Measurements from ENCODE around the gene ALLC.

ALLC gene

DNA sequence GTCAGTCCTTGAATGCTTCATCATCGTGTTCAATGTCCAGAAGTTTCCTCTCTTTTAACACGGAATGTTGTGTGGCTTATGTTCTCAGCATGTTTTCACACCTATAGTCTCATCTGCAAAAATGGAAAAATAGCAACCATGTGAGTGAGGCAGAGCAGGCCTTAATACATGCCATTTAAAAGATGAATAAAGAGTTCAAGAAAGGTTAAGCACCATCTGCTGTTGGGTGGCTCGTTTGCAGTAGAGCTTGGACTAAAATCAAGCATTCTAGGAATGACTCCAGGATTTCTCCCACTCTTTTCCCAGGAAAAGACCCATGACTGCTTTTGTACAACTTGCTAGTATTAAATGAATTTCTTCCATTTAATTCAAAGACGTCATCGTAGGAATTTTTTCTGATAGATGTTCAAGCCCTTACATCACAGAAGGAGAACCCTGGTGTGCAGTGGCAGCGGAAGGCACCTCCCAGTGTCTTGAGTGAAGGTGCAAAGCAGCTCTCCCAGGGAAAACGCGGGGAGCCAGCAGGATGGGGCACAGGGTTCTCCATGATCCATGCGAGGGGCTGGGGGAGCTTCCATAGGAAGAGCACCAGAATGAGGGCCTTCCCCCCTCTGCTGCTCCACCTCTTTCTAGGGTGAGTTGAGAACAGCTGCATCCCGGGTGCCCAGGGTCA, 55.0 kb downstream of the ALLC start:
- TF ChIP-seq, protein P1, sequence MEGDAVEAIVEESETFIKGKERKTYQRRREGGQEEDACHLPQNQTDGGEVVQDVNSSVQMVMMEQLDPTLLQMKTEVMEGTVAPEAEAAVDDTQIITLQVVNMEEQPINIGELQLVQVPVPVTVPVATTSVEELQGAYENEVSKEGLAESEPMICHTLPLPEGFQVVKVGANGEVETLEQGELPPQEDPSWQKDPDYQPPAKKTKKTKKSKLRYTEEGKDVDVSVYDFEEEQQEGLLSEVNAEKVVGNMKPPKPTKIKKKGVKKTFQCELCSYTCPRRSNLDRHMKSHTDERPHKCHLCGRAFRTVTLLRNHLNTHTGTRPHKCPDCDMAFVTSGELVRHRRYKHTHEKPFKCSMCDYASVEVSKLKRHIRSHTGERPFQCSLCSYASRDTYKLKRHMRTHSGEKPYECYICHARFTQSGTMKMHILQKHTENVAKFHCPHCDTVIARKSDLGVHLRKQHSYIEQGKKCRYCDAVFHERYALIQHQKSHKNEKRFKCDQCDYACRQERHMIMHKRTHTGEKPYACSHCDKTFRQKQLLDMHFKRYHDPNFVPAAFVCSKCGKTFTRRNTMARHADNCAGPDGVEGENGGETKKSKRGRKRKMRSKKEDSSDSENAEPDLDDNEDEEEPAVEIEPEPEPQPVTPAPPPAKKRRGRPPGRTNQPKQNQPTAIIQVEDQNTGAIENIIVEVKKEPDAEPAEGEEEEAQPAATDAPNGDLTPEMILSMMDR (IDR thresholded peaks at IDR 0.05; ENCODE audit: low read depth, low read length) = no peak
- H3K4me3 ChIP-seq (ENCODE audit: low read depth, low read length) = no peak overlapping the region

DNA sequence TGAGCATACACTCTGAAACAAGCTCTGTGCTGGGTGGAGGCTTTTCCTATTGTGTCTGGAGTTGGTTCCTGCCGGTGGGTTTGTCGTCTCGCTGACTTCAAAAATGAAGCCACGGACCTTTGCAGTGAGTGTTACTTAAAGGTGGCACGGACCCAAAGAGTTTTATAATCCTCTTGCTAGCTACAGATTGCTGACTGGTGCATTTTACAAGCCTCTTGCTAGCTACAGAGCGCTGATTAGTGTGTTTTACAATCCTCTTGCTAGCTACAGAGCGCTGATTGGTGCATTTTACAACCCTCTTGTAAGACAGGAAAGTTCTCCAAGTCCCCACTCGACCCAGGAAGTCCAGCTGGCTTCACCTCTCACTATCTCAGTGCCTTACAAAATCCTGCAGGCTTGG, 60.7 kb downstream of the ALLC start:
- no peak overlapping the region for H3K4me3 ChIP-seq (ENCODE audit: low read depth, low read length)
- TF ChIP-seq, protein P1 (IDR thresholded peaks at IDR 0.05; ENCODE audit: low read depth, low read length) = no peak

DNA sequence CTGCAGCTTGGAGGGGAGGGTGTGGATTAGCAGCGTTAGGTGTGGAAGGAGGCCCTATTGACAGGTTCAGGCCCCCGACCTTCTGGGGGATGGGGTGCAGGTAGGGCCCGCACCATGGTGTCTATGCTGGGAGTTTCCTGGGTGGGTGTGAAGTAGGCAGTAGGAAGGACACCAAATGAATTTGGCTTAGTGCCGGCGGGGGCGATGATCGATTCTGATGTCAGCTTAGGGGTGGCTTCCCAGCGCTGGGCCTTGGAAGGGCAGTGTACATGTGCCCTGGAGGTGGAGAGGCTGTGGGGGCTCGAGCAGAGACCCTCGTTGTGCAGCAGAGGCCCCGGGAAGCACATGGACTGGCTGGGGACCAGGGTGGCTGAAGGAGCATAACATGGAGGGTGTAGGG, 67.0 kb downstream of the ALLC start:
- TF ChIP-seq, protein P1 (IDR thresholded peaks at IDR 0.05; ENCODE audit: low read depth, low read length) = no peak
- H3K4me3 ChIP-seq (ENCODE audit: low read depth, low read length) = no peak overlapping the region

DNA sequence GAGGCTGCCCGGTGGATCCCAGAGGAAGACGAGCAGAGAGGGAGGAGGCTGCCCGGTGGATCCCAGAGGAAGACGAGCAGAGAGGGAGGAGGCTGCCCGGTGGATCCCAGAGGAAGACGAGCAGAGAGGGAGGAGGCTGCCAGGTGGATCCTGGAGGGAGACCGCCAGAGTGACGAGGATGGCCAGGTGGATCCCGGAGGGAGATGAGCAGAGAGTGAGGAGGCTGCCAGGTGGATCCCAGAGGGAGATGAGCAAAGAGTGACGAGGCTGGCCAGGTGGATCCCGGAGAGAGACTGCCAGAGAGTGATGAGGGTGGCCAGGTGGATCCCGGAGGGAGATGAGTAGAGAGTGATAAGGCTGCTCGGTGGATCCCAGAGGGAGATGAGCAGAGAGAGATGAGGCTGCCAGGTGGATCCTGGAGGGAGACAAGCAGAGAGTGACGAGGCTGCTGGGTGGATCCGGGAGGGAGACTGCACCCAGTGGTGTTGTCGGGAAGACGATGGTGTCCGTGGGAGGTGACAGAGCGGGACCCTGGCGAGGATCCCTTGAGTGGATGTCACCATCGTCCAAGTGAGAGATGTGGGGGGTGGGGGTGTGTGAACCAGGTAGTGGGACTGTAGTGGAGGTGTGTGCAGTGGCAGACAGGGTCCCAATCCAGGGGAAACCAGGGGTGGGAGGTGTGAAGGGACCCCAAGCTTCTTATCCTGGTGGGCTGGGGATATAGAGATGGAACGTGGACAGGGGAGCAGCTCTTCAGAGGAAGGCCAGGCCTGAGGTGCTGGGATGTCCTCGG, 67.7 kb downstream of the ALLC start:
- H3K4me3 ChIP-seq (ENCODE audit: low read depth, low read length) = no peak overlapping the region
- TF ChIP-seq, protein P1 (IDR thresholded peaks at IDR 0.05; ENCODE audit: low read depth, low read length) = no peak

DNA sequence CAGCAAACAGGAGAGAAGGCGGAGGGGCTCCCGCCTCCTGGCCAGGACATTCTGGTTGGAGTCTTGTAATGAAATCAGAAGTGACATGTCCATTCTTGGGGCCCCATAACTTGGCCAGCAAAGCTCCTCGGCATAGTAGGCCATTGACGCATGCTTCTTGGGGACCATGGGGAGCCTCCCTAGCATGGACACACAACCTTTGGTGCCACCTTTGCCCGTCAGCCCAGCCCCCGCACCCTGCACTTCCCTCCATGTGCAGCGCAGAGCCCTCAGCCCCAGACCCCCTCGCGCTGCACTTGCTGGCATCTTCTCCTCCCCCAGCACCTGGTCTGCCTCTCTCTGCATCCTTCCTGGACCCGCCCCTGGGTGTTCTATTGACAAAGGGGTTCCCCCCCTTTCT, 68.5 kb downstream of the ALLC start:
- TF ChIP-seq, protein P1 (IDR thresholded peaks at IDR 0.05; ENCODE audit: low read depth, low read length) = no peak

DNA sequence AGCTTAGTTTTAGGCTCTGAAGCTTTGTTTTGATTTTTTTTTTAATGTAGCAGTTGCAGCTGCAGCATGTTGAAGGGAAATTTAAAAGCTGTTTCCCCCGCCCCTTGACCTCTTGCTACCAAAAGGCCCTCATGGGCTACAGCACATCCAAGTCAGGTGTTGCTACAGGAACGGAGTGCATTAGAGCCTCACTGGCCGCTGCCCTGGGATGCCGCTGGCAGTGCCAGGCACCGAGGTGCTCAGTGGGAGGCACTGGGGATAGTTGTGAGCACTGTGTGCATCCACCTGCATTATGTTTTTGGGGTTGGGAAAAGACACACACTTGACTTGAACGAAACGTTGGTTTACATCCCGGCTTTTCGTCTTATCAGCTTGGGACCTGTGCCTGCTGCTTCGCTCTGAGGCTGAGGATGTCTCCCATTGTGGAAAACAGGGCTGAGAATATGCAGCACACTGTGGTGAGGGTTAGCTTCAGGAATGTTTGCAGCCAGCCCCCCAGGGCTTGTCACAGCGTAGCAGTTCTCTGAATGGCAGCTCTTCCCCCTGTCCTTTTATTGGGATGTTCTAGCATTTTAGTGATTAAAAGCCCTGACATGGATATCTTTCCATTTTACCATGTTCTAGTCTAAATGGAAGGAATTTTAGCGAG, 69.5 kb downstream of the ALLC start:
- H3K4me3 ChIP-seq (ENCODE audit: low read depth, low read length) = no peak overlapping the region
- TF ChIP-seq, protein P1 (IDR thresholded peaks at IDR 0.05; ENCODE audit: low read depth, low read length) = no peak

More for the DNA sequence above, 68.5 kb downstream of the ALLC start:
- no peak overlapping the region for H3K4me3 ChIP-seq (ENCODE audit: low read depth, low read length)

Data from WI38 (cell line).